ENCODE measurements around the gene CHAF1B.
"Not testable (repeated sequence)": the region's sequence is repeated elsewhere in the genome, so short reads cannot be mapped to it uniquely, and the experiment has no call there.

CHAF1B gene

GRCh38 chr21:36388835-36389234 lies 3.6 kb downstream of the CHAF1B start:
- no peak for DNase-seq

GRCh38 chr21:36391649-36392048 lies 6.5 kb downstream of the CHAF1B start:
- DNase-seq: not testable (repeated sequence)

- DNase-seq: no peak
Measured at GRCh38 chr21:36395353-36396111, 10.3 kb downstream of the CHAF1B start.

GRCh38 chr21:36396325-36396724 lies 11.1 kb downstream of the CHAF1B start:
- no peak for DNase-seq

- no peak for DNase-seq
Measured at GRCh38 chr21:36396971-36397370, 11.8 kb downstream of the CHAF1B start.

GRCh38 chr21:36397606-36398005 lies 12.4 kb downstream of the CHAF1B start:
- DNase-seq: no peak

- not testable (repeated sequence) for DNase-seq
Measured at GRCh38 chr21:36399736-36400135, 14.5 kb downstream of the CHAF1B start.

- no peak for DNase-seq
Measured at GRCh38 chr21:36400719-36401118, 15.5 kb downstream of the CHAF1B start.

- DNase-seq: no peak
Measured at GRCh38 chr21:36402339-36402738, 17.1 kb downstream of the CHAF1B start.

GRCh38 chr21:36403713-36404112 lies 18.5 kb downstream of the CHAF1B start:
- DNase-seq: no peak

GRCh38 chr21:36408568-36408967 lies 23.4 kb downstream of the CHAF1B start:
- no peak for DNase-seq

GRCh38 chr21:36411301-36411700 lies 26.1 kb downstream of the CHAF1B start:
- DNase-seq: no peak

GRCh38 chr21:36412916-36413315 lies 27.7 kb downstream of the CHAF1B start:
- no peak for DNase-seq

- no peak for DNase-seq
Measured at GRCh38 chr21:36415375-36415774, 30.2 kb downstream of the CHAF1B start.

GRCh38 chr21:36419241-36419640 lies 34.0 kb downstream of the CHAF1B start:
- no peak for DNase-seq

GRCh38 chr21:36419996-36420395 lies 34.8 kb downstream of the CHAF1B start:
- DNase-seq: peak; percentile 53

GRCh38 chr21:36420571-36421339 lies 35.6 kb downstream of the CHAF1B start:
- DNase-seq: no peak

GRCh38 chr21:36422279-36423098 lies 37.3 kb downstream of the CHAF1B start:
- peak; percentile 42 for DNase-seq

- no peak for DNase-seq
Measured at GRCh38 chr21:36423771-36424433, 38.7 kb downstream of the CHAF1B start.

GRCh38 chr21:36424592-36424991 lies 39.4 kb downstream of the CHAF1B start:
- DNase-seq: no peak

GRCh38 chr21:36425286-36425685 lies 40.1 kb downstream of the CHAF1B start:
- no peak for DNase-seq

- no peak for DNase-seq
Measured at GRCh38 chr21:36427502-36427901, 42.3 kb downstream of the CHAF1B start.
